Right atrium auricular region (tissue), 2 donors: ENCODE data around the gene COMMD10. TPM values are rescaled to one million over a fixed set of nuclear protein-coding genes. Genes with fewer than 3 reads are reported as not detected.

Source experiments
- DNase-seq: peaks from one replicate; pipeline ENCODE4 v3.0.0-alpha.2; 2019; ENCODE audit warnings: low spot score
- H3K27ac ChIP-seq, 2 donors: fragments of 200-600 bp; sonication (generic); 1 replicate in 1 of 2; 2 replicates in 1 of 2; pipeline ENCODE4 v1.5.1; 2016 to 2019
- H3K27me3 ChIP-seq, 2 donors: fragments of 200-600 bp; sonication (generic); one replicate each; pipeline versions ENCODE4 v1.5.1 to v1.6.0; 2017 to 2019
- H3K36me3 ChIP-seq: fragments of 200-600 bp; sonication (generic); one replicate; pipeline ENCODE4 v1.5.1; 2016
- H3K4me1 ChIP-seq, 2 donors: fragments of 200-600 bp; sonication (generic); one replicate each; pipeline versions ENCODE4 v1.5.1 to v1.6.0; 2017 to 2019
- H3K4me3 ChIP-seq, 2 donors: fragments of 200-600 bp; sonication (generic); 1 replicate in 1 of 2; 2 replicates in 1 of 2; pipeline ENCODE4 v1.5.1; 2017 to 2019; ENCODE audit warnings: mild to moderate bottlenecking in 1 of 2, moderate library complexity in 1 of 2
- H3K9me3 ChIP-seq, 2 donors: fragments of 200-600 bp; sonication (generic); one replicate each; pipeline ENCODE4 v1.5.1; 2019
- CTCF ChIP-seq, 2 donors: fragments of 200-600 bp; sonication (generic); IDR thresholded peaks; one replicate each; pipeline ENCODE4 v1.5.1; 2019; ENCODE audit warnings: antibody characterized with exemption in 2 of 2
- total RNA-seq, 2 donors: library from RNA; depleted of rRNA; stranded (reverse); fragments of >200 nt; gene quantifications; one replicate each; pipeline ENCODE4 v1.1.0, GENCODE V29; 2016

Gene COMMD10
- total RNA-seq, 2 donors from 2014 or later: 20.2 to 43.6 TPM

GRCh38 chr5:116133281-116133680 is 48.5 kb downstream of the COMMD10 start:
- H3K4me1 ChIP-seq: no peaks in the 10 kb centered on the region
- no peak for TF ChIP-seq CTCF (IDR thresholded peaks at IDR 0.05)
- no peak overlapping the region for H3K27ac ChIP-seq
- H3K36me3 ChIP-seq: no peaks in the 10 kb centered on the region
- H3K27me3 ChIP-seq: no peaks in the 10 kb centered on the region
- H3K9me3 ChIP-seq: no peaks in the 10 kb centered on the region
- H3K4me3 ChIP-seq: no peak overlapping the region
- DNase-seq: no peak

DNA sequence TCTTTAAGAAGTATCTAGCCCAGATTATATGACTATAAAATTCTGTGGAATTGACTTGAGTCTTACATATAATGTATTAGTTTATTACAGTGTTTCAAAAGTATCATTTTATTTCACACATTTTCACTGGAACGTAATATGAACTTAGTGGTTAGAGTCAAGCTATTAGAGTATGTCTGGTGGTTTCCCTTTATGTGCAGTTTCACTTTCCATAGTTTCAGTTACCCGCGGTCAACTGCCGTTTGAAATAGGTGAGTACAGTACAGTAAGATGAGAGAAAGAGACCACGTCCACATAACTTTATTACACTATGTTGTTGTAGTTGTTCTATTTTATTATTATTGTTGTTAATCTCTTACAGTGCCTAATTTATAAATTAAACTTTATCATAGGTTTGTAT is 50.5 kb downstream of the COMMD10 start:
- H3K9me3 ChIP-seq: no peaks in the 10 kb centered on the region
- no peak for TF ChIP-seq CTCF (IDR thresholded peaks at IDR 0.05)
- H3K4me1 ChIP-seq: no peaks in the 10 kb centered on the region
- H3K4me3 ChIP-seq: no peak overlapping the region
- H3K27me3 ChIP-seq: no peaks in the 10 kb centered on the region
- H3K36me3 ChIP-seq: no peaks in the 10 kb centered on the region
- no peak for DNase-seq
- H3K27ac ChIP-seq: no peak overlapping the region

GRCh38 chr5:116137544-116138378 is 52.9 kb downstream of the COMMD10 start:
- no peaks in the 10 kb centered on the region for H3K4me1 ChIP-seq
- H3K9me3 ChIP-seq: no peaks in the 10 kb centered on the region
- no peak overlapping the region for H3K4me3 ChIP-seq
- no peak for DNase-seq
- peak; percentile 73 to 88 for TF ChIP-seq CTCF (IDR thresholded peaks at IDR 0.05)
- no peaks in the 10 kb centered on the region for H3K36me3 ChIP-seq
- no peak overlapping the region for H3K27ac ChIP-seq
- no peaks in the 10 kb centered on the region for H3K27me3 ChIP-seq

DNA sequence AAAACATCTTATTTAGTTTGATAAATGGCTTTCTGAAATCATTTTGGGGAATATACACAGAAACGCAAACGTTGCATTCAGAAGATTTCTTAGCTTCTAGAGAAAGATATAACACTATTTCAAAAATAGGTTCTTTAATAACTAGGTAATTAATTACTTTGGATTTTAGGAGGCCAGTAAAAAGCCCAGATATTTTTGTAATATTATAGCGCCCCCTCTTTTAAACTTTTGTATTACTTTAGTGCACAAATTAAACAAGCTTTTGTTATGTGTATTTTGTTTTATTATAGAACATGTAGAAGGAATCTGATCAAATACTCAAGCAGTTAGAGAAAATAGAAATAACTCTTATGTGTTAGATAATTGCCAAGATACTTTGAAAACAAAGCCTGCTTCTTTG is 57.7 kb downstream of the COMMD10 start:
- no peaks in the 10 kb centered on the region for H3K36me3 ChIP-seq
- H3K27ac ChIP-seq: no peak overlapping the region
- H3K4me3 ChIP-seq: no peak overlapping the region
- H3K27me3 ChIP-seq: no peaks in the 10 kb centered on the region
- no peak for DNase-seq
- H3K4me1 ChIP-seq: no peaks in the 10 kb centered on the region
- no peak for TF ChIP-seq CTCF (IDR thresholded peaks at IDR 0.05)
- H3K9me3 ChIP-seq: no peaks in the 10 kb centered on the region

- DNase-seq: no peak
- no peak overlapping the region for H3K27ac ChIP-seq
- TF ChIP-seq CTCF (IDR thresholded peaks at IDR 0.05): no peak
Observed at GRCh38 chr5:116144103-116144502, 59.3 kb downstream of the COMMD10 start.

DNA sequence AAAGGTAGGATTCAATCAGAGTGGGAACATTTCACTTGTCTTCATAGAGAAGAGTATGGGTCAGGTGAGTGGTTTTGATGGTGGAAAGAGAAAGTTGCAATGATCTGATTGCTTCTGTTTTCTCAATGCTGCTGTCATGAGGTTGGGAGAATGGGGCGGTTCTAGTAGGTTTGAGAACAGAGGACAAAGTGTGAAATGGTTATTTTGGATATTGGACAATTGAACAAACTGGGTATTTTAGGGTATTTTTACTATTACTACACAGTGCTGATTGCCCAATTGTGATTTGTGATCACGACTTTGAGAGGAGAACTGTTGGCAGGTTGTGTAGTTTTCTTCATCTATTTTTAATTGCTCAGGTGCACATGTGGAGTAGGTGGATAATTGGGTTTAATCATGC is 60.2 kb downstream of the COMMD10 start:
- no peaks in the 10 kb centered on the region for H3K36me3 ChIP-seq
- no peaks in the 10 kb centered on the region for H3K4me1 ChIP-seq
- H3K4me3 ChIP-seq: no peak overlapping the region
- H3K27ac ChIP-seq: no peak overlapping the region
- H3K9me3 ChIP-seq: no peaks in the 10 kb centered on the region
- TF ChIP-seq CTCF (IDR thresholded peaks at IDR 0.05): no peak
- no peak for DNase-seq
- no peaks in the 10 kb centered on the region for H3K27me3 ChIP-seq

More at GRCh38 chr5:116144103-116144502, 59.3 kb downstream of the COMMD10 start:
- H3K36me3 ChIP-seq: no peaks in the 10 kb centered on the region
- H3K9me3 ChIP-seq: no peaks in the 10 kb centered on the region
- H3K4me1 ChIP-seq: no peaks in the 10 kb centered on the region
- no peaks in the 10 kb centered on the region for H3K27me3 ChIP-seq
- H3K4me3 ChIP-seq: no peak overlapping the region
